ENCODE data around the gene CDH5. TPM values are rescaled to one million over a fixed set of nuclear protein-coding genes. Genes with fewer than 3 reads are reported as not detected.

Gene CDH5
- total RNA-seq, 1 experiment from 2014 or later, result not detected

DNA sequence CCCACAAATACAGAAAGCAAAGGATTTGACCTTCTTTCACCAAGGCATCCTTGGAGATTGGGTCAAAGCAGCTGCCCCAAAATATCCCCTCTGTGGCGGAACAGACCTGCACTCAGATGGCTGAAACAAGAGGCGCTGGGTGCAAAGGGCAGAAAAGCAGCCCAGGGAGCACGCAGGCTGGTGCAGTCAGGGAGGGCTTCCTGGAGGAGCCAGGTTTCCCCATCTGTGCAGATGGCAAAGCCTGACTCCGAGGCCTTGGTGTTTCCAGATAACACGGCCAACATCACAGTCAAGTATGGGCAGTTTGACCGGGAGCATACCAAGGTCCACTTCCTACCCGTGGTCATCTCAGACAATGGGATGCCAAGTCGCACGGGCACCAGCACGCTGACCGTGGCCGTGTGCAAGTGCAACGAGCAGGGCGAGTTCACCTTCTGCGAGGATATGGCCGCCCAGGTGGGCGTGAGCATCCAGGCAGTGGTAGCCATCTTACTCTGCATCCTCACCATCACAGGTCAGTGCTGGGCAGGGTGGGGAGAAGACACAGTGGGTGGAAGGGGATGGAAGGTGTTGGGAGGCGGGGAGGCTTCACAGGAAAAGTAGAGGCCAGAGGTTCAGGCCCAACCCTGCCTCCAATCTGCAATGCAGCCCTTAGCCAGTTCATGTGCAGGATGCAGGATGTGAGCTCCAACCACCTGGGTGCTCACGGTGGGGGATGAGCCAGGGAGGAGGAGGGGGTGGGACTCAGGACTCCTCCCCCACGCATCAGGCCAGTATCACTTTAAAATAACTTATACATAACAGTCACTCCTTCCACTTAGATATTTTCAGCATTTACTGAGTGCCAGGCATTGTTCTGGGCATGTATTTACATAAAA lies 34.3 kb downstream of the CDH5 start:
- Mint-ChIP-seq H3K9me3 (ENCODE audit: unreplicated experiment) (no peaks in the 10 kb centered on the region), H3K27ac (ENCODE audit: low read depth, unreplicated experiment) (no peak overlapping the region), H3K27me3 (ENCODE audit: insufficient read depth, unreplicated experiment) (no peaks in the 10 kb centered on the region), H3K4me1 (ENCODE audit: insufficient read depth, unreplicated experiment) (no peaks in the 10 kb centered on the region), H3K36me3 (ENCODE audit: insufficient read depth, unreplicated experiment) (peaks cover 4% of the 10 kb centered on the region), H3K4me3 (ENCODE audit: unreplicated experiment) (no peak overlapping the region)
- no TSS peak for BruUV-seq (replicated peaks)
- ChIA-PET CTCF (interaction anchor here (0.6 kb wide), 1 partner anchor 467 kb away, joined by 3 read pairs; no protein-coding TSS in a partner anchor), POLR2A (interaction anchor here (0.7 kb wide), 1 partner anchor 1033 kb away, joined by 3 read pairs; no protein-coding TSS in a partner anchor)
- intact Hi-C loops (cut with micrococcal nuclease), result loop anchor here (10.0 kb wide), 2 partner anchors 154 to 344 kb away; partner anchors contain the start of genes CKLF and TK2
- TF ChIP-seq, protein P1, sequence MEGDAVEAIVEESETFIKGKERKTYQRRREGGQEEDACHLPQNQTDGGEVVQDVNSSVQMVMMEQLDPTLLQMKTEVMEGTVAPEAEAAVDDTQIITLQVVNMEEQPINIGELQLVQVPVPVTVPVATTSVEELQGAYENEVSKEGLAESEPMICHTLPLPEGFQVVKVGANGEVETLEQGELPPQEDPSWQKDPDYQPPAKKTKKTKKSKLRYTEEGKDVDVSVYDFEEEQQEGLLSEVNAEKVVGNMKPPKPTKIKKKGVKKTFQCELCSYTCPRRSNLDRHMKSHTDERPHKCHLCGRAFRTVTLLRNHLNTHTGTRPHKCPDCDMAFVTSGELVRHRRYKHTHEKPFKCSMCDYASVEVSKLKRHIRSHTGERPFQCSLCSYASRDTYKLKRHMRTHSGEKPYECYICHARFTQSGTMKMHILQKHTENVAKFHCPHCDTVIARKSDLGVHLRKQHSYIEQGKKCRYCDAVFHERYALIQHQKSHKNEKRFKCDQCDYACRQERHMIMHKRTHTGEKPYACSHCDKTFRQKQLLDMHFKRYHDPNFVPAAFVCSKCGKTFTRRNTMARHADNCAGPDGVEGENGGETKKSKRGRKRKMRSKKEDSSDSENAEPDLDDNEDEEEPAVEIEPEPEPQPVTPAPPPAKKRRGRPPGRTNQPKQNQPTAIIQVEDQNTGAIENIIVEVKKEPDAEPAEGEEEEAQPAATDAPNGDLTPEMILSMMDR (IDR thresholded peaks at IDR 0.05; ENCODE audit: unreplicated experiment), result no peak
- no peak for DNase-seq (ENCODE audit: unreplicated experiment)

DNA sequence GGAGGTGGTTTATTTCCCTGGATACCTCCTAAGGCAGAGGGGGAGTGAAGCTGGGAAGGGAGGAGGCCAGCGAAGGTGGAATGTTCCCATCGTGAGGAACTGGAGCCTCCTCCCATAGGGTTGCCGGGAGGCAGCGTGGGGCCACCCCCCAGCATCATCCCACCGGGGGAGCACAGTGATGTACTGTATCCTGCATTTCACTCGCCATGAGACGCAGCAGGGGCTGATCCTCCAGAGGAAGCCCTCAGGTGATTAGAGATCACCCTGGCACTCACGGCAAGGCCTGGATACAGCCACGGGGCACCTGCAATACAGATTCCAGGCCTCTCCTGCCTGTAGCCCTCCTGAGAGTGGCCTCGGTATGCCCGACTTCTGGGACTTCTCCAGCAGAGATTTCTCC lies 35.1 kb downstream of the CDH5 start:
- TF ChIP-seq, protein P1 (IDR thresholded peaks at IDR 0.05; ENCODE audit: unreplicated experiment), result no peak
- no peaks in the 10 kb centered on the region for H3K4me1 Mint-ChIP-seq (ENCODE audit: insufficient read depth, unreplicated experiment)
- no peak for DNase-seq (ENCODE audit: unreplicated experiment)
- POLR2A ChIA-PET, result no interaction called here
- H3K4me3 Mint-ChIP-seq (ENCODE audit: unreplicated experiment), result no peak overlapping the region
- intact Hi-C loops (cut with micrococcal nuclease), result loop anchor here (10.0 kb wide), 2 partner anchors 153 to 343 kb away; partner anchors contain the start of genes CKLF and TK2
- H3K36me3 Mint-ChIP-seq (ENCODE audit: insufficient read depth, unreplicated experiment), result peaks cover 5% of the 10 kb centered on the region
- no TSS peak for BruUV-seq (replicated peaks)
- H3K27ac Mint-ChIP-seq (ENCODE audit: low read depth, unreplicated experiment), result no peak overlapping the region
- H3K27me3 Mint-ChIP-seq (ENCODE audit: insufficient read depth, unreplicated experiment), result no peaks in the 10 kb centered on the region
- CTCF ChIA-PET, result interaction anchor here (8.9 kb wide), 1 partner anchor 83 kb away, joined by 189 read pairs; no protein-coding TSS in a partner anchor
- H3K9me3 Mint-ChIP-seq (ENCODE audit: unreplicated experiment), result no peaks in the 10 kb centered on the region

- ChIA-PET CTCF (interaction anchor here (0.6 to 8.9 kb wide), 2 partner anchors 18 to 82 kb away, joined by 3 to 189 read pairs; no protein-coding TSS in a partner anchor), POLR2A (no interaction called here)
- Mint-ChIP-seq H3K36me3 (ENCODE audit: insufficient read depth, unreplicated experiment) (peaks cover 5% of the 10 kb centered on the region), H3K27me3 (ENCODE audit: insufficient read depth, unreplicated experiment) (no peaks in the 10 kb centered on the region), H3K27ac (ENCODE audit: low read depth, unreplicated experiment) (no peak overlapping the region), H3K9me3 (ENCODE audit: unreplicated experiment) (no peaks in the 10 kb centered on the region), H3K4me1 (ENCODE audit: insufficient read depth, unreplicated experiment) (peaks cover 4% of the 10 kb centered on the region), H3K4me3 (ENCODE audit: unreplicated experiment) (no peak overlapping the region)
- TF ChIP-seq, protein P1 (IDR thresholded peaks at IDR 0.05; ENCODE audit: unreplicated experiment), result no peak
- no TSS peak for BruUV-seq (replicated peaks)
- intact Hi-C loops (cut with micrococcal nuclease), result loop anchor here (10.0 kb wide), 2 partner anchors 153 to 343 kb away; partner anchors contain the start of genes CKLF and TK2
- DNase-seq (ENCODE audit: unreplicated experiment), result no peak
Observed at GRCh38 chr16:66402166-66402565, 35.7 kb downstream of the CDH5 start.

GRCh38 chr16:66402591-66403230 lies 36.2 kb downstream of the CDH5 start:
- Mint-ChIP-seq H3K36me3 (ENCODE audit: insufficient read depth, unreplicated experiment) (peaks cover 5% of the 10 kb centered on the region), H3K27ac (ENCODE audit: low read depth, unreplicated experiment) (no peak overlapping the region), H3K4me1 (ENCODE audit: insufficient read depth, unreplicated experiment) (peaks cover 5% of the 10 kb centered on the region), H3K9me3 (ENCODE audit: unreplicated experiment) (no peaks in the 10 kb centered on the region), H3K4me3 (ENCODE audit: unreplicated experiment) (no peak overlapping the region), H3K27me3 (ENCODE audit: insufficient read depth, unreplicated experiment) (no peaks in the 10 kb centered on the region)
- TF ChIP-seq, protein P1 (IDR thresholded peaks at IDR 0.05; ENCODE audit: unreplicated experiment), result no peak
- no TSS peak for BruUV-seq (replicated peaks)
- POLR2A ChIA-PET, result no interaction called here
- intact Hi-C loops (cut with micrococcal nuclease), result loop anchor here (10.0 kb wide), 2 partner anchors 152 to 342 kb away; partner anchors contain the start of genes CKLF and TK2
- CTCF ChIA-PET, result interaction anchor here (0.6 to 8.9 kb wide), 2 partner anchors 19 to 81 kb away, joined by 3 to 189 read pairs; no protein-coding TSS in a partner anchor
- no peak for DNase-seq (ENCODE audit: unreplicated experiment)
